HEK293T (cell line): ENCODE measurements around the gene BCL2.

Source experiments
- ARNT ChIP-seq: fragments of 450-650 bp; IDR thresholded peaks from 2 replicates; pipeline ENCODE4 v1.6.1; 2017; ENCODE audit warnings: mild to moderate bottlenecking
- BHLHE40 ChIP-seq: fragments of 450-650 bp; IDR thresholded peaks from 2 replicates; pipeline ENCODE4 v1.6.1; 2016; ENCODE audit warnings: mild to moderate bottlenecking, moderate library complexity, borderline replicate concordance
- CTBP1 ChIP-seq: fragments of 450-650 bp; IDR thresholded peaks from 2 replicates; pipeline ENCODE4 v1.6.1; 2016; ENCODE audit warnings: borderline replicate concordance
- ELF4 ChIP-seq: fragments of 450-650 bp; IDR thresholded peaks from 2 replicates; pipeline ENCODE4 v1.6.1; 2017; ENCODE audit warnings: antibody characterized with exemption
- FOXA1 ChIP-seq: fragments of 450-650 bp; IDR thresholded peaks from 2 replicates; pipeline ENCODE4 v1.6.1; 2016; ENCODE audit warnings: mild to moderate bottlenecking
- FOXK2 ChIP-seq: fragments of 450-650 bp; IDR thresholded peaks from 2 replicates; pipeline ENCODE4 v1.6.1; 2016; ENCODE audit warnings: mild to moderate bottlenecking
- FOXM1 ChIP-seq: fragments of 450-650 bp; IDR thresholded peaks from 2 replicates; pipeline ENCODE4 v1.6.1; 2017; ENCODE audit warnings: mild to moderate bottlenecking, borderline replicate concordance
- HDGF ChIP-seq: fragments of 450-650 bp; IDR thresholded peaks from 2 replicates; pipeline ENCODE4 v1.6.1; 2017; ENCODE audit warnings: antibody characterized with exemption, borderline replicate concordance
- L3MBTL2 ChIP-seq: fragments of 450-650 bp; conservative IDR thresholded peaks from 2 replicates; pipeline ENCODE4 v1.6.1; 2016; ENCODE audit warnings: mild to moderate bottlenecking
- LEF1 ChIP-seq: fragments of 450-650 bp; IDR thresholded peaks from 2 replicates; pipeline ENCODE4 v1.6.1; 2017; ENCODE audit warnings: mild to moderate bottlenecking, borderline replicate concordance
- PKNOX1 ChIP-seq: fragments of 450-650 bp; IDR thresholded peaks from 2 replicates; pipeline ENCODE4 v1.6.1; 2016
- SP1 ChIP-seq: fragments of 450-650 bp; IDR thresholded peaks from 2 replicates; pipeline ENCODE4 v1.6.1; 2017
- SUZ12 ChIP-seq: fragments of 450-650 bp; IDR thresholded peaks from 2 replicates; pipeline ENCODE4 v1.6.1; 2016; ENCODE audit warnings: mild to moderate bottlenecking
- TARDBP ChIP-seq: fragments of 450-650 bp; IDR thresholded peaks from 2 replicates; pipeline ENCODE4 v1.6.1; 2016

DNA sequence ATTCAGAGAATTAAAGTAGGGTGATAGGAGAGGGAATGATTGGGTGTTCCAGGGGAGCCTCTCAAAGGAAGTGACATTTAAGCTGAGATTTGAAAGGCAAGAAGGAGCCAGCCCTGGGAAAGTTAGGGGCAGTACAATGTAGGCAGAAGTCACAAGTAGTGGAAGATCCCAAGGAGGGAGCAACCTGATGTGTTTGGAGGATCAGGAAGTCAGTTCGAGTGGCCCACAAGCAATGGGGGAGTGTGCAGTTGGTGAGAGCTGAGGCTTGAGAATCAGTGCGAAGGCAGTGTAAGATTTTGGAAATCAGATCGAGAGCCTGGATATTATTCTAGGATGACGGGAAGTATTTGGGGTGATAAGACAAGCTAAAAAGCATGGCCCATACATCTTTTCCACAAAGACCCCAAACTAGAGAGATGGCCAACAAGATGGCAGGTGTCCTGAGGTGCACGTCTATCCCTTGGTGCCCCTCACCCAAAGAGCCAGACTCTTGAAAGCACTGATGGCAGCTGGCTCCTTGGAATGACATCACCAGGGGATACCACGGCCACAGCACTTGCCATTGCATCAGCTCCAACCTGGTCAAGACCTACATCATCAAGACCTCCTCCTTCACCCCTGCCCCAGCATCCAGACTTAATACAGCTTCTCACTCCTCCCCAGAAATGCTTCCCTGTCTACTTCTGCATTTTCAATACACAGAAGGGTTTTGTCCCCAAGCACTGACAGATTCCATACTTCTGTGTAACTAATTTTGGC is 127.3 kb downstream of the BCL2 start:
- TF ChIP-seq LEF1 (no peak), SUZ12 (no peak), FOXA1 (no peak), ELF4 (no peak), FOXK2 (no peak), ARNT (no peak), PKNOX1 (no peak), BHLHE40 (no peak), L3MBTL2 (no peak), SP1 (no peak), TARDBP (no peak), FOXM1 (no peak), CTBP1 (no peak), HDGF (no peak)
